Ishikawa (cell line): ENCODE measurements around the gene OLFML1.
A peak's percentile ranks its signal among the peaks of the same experiment; 100 is the strongest.

Source experiments
- CEBPB ChIP-seq: IDR thresholded peaks from 2 replicates; pipeline ENCODE4 v1.6.1; 2012
- CREB1 ChIP-seq: IDR thresholded peaks from 2 replicates; pipeline ENCODE4 v1.6.1; 2012; ENCODE audit warnings: low read depth
- EGR1 ChIP-seq: IDR thresholded peaks from 2 replicates; pipeline ENCODE4 v1.6.1; 2012
- EP300 ChIP-seq: IDR thresholded peaks from 2 replicates; pipeline ENCODE4 v1.6.1; 2012; ENCODE audit warnings: borderline replicate concordance
- FOXM1 ChIP-seq: IDR thresholded peaks from 2 replicates; pipeline ENCODE4 v1.6.1; 2012; ENCODE audit warnings: low read depth, borderline replicate concordance
- MAX ChIP-seq: IDR thresholded peaks from 2 replicates; pipeline ENCODE4 v1.6.1; 2012
- NFIC ChIP-seq: IDR thresholded peaks from 2 replicates; pipeline ENCODE4 v1.6.1; 2012
- RAD21 ChIP-seq: IDR thresholded peaks from 2 replicates; pipeline ENCODE4 v1.6.1; 2012; ENCODE audit warnings: low read depth
- REST ChIP-seq: IDR thresholded peaks from 2 replicates; pipeline ENCODE4 v1.6.1; 2012; ENCODE audit warnings: low read depth, mild to moderate bottlenecking
- TAF1 ChIP-seq: IDR thresholded peaks from 2 replicates; pipeline ENCODE4 v1.6.1; 2012; ENCODE audit warnings: low read depth, mild to moderate bottlenecking
- TCF12 ChIP-seq: IDR thresholded peaks from 2 replicates; pipeline ENCODE4 v1.6.1; 2012; ENCODE audit warnings: low read depth
- TEAD4 ChIP-seq: IDR thresholded peaks from 2 replicates; pipeline ENCODE4 v1.6.1; 2012
- USF1 ChIP-seq: IDR thresholded peaks from 2 replicates; pipeline ENCODE4 v1.6.1; 2012
- YY1 ChIP-seq: IDR thresholded peaks from 2 replicates; pipeline ENCODE4 v1.6.1; 2012; ENCODE audit warnings: low read depth
- ZBTB7A ChIP-seq: IDR thresholded peaks from 2 replicates; pipeline ENCODE4 v1.6.1; 2012; ENCODE audit warnings: low read depth

The OLFML1 gene

GRCh38 chr11:7439746-7440320, 45.5 kb upstream of the OLFML1 start:
- TF ChIP-seq REST (no peak), TEAD4 (no peak), TCF12 (no peak), CEBPB (no peak), EGR1 (no peak), MAX (no peak), FOXM1 (no peak), CREB1 (no peak), NFIC (no peak), YY1 (no peak), USF1 (no peak)

GRCh38 chr11:7442588-7443215, 42.6 kb upstream of the OLFML1 start:
- TF ChIP-seq RAD21 (peak; percentile 82), EGR1 (no peak), CREB1 (no peak)

- no peak for TF ChIP-seq YY1
- no peak for TF ChIP-seq REST
- TF ChIP-seq ZBTB7A, result no peak
- no peak for TF ChIP-seq USF1
- TF ChIP-seq FOXM1, result no peak
- TF ChIP-seq EGR1, result no peak
- TF ChIP-seq EP300, result no peak
- no peak for TF ChIP-seq TAF1
- no peak for TF ChIP-seq NFIC
- TF ChIP-seq CREB1, result no peak
- no peak for TF ChIP-seq CEBPB
- no peak for TF ChIP-seq RAD21
- no peak for TF ChIP-seq TEAD4
- TF ChIP-seq TCF12, result no peak
- no peak for TF ChIP-seq MAX
Observed at GRCh38 chr11:7444091-7444981, 41.0 kb upstream of the OLFML1 start.

GRCh38 chr11:7445564-7445963, 39.7 kb upstream of the OLFML1 start:
- TF ChIP-seq EGR1 (no peak), TAF1 (no peak), TCF12 (no peak), YY1 (no peak)

GRCh38 chr11:7448201-7448600, 37.1 kb upstream of the OLFML1 start:
- TF ChIP-seq RAD21 (no peak), ZBTB7A (no peak), FOXM1 (no peak), REST (no peak), EGR1 (no peak), TAF1 (no peak), EP300 (no peak), USF1 (no peak), CEBPB (no peak), MAX (no peak), TEAD4 (no peak), CREB1 (no peak), NFIC (no peak), YY1 (no peak)
